ENCODE measurements around the gene KIF26A. TPM values are rescaled to one million over a fixed set of nuclear protein-coding genes. Genes with fewer than 3 reads are reported as not detected.

The KIF26A gene
- total and polyA plus RNA-seq, 2 of the 13 experiments (the other 11 are each of a cell fraction or from before 2014, with no cell fraction given) = not detected

- TF ChIP-seq, protein P1, sequence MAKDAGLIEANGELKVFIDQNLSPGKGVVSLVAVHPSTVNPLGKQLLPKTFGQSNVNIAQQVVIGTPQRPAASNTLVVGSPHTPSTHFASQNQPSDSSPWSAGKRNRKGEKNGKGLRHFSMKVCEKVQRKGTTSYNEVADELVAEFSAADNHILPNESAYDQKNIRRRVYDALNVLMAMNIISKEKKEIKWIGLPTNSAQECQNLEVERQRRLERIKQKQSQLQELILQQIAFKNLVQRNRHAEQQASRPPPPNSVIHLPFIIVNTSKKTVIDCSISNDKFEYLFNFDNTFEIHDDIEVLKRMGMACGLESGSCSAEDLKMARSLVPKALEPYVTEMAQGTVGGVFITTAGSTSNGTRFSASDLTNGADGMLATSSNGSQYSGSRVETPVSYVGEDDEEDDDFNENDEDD (CRISPR knock-in tag; IDR thresholded peaks at IDR 0.05; ENCODE audit: borderline replicate concordance) = no peak
- TF ChIP-seq MLXIP (CRISPR knock-in tag; IDR thresholded peaks at IDR 0.05; ENCODE audit: borderline replicate concordance) = no peak
Observed at GRCh38 chr14:104104076-104104901, 34.1 kb upstream of the KIF26A start (continued).

DNA sequence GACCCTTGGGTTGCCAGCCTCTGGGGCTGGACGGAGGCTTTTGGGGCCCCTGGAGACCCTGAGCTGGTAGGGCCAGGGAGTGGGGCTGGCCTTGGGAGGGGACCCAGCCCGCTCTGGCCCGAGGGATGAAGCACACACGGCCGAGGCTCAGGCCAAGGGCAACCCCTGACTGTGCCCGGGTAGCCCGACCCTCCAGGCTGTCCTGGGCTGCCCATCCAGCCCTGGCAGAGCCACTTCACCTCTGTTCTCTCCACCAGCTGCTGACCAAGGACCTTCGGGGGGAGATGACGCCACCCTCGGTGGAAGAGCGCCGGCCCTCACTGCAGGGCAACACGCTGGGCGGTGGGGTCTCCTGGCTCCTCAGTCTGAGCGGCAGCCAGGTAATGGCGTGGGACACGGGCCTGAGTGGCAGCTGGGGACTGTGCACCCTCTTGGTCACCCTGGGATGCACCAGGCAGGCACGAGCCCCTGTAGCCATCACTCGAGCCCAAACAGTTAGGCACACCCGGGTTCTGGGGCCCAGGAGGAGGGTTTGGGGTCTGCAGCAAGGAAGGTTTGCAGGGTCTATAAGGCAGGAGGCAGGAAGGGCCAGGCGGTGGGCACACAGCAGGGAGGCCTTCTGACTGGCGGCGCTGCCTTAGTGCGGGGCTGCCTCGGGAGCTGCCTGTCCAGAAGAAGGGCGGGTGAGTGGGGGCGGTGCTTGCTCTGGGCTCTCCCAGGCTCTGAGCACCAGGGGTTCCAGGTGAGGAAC lies 33.1 kb upstream of the KIF26A start:
- Histone ChIP-seq H3K9ac (ENCODE audit: insufficient read depth, low read depth, low read length) (no peak overlapping the region), H3K4me3 (replicated peaks in 1 of 3; ENCODE audit: insufficient read depth in 1 of 3, low read depth in 2 of 3, low read length in 3 of 3) (no peak overlapping the region), H3K4me2 (ENCODE audit: low read depth, low read length) (no peak overlapping the region), H4K20me1 (ENCODE audit: insufficient read depth, low read length) (no peaks in the 10 kb centered on the region), H3K36me3 (replicated peaks in 1 of 2; ENCODE audit: control insufficient read depth in 1 of 2, insufficient read depth in 2 of 2, low read length in 2 of 2) (no peaks in the 10 kb centered on the region), H3K9me3 (ENCODE audit: low read length) (no peaks in the 10 kb centered on the region), H3K27ac (ENCODE audit: extremely low read length, insufficient read depth, low read length) (no peak overlapping the region), H2AFZ (ENCODE audit: low read length) (no peak overlapping the region), H3K27me3 (ENCODE audit: control insufficient read depth in 1 of 2, insufficient read depth in 2 of 2, low read length in 2 of 2) (peaks cover 9 to 35% of the 10 kb centered on the region in 2 experiments), H3K79me2 (ENCODE audit: insufficient read depth, low read length) (no peaks in the 10 kb centered on the region), H3K4me1 (ENCODE audit: insufficient read depth, low read length) (no peaks in the 10 kb centered on the region)
- no peak for ATAC-seq
- no TSS peak for BruUV-seq (replicated peaks)
- FAIRE-seq = no peak
- in situ Hi-C loops (cut with HindIII; ENCODE audit: extremely low pct_ligation_motif_present, low pct_unique_long_range_greater_than_20kb) = no loop called here
- ChIA-PET POLR2A (no interaction called here), CTCF (ENCODE audit: low intra/inter-chr PET ratio, low total read pairs) (no interaction called here)
- intact Hi-C loops (cut with micrococcal nuclease; ENCODE audit: unreplicated experiment) = no loop called here
- WGBS (ENCODE audit: low lambda C conversion rate) = no CpG with 5 or more reads among the region's 27 CpGs
- DNase-seq (ENCODE audit: low spot score) = no peak
- TF ChIP-seq CEBPZ (IDR thresholded peaks at IDR 0.05; ENCODE audit: low read length) (no peak), CAMTA2 (CRISPR knock-in tag; IDR thresholded peaks at IDR 0.05; ENCODE audit: borderline replicate concordance) (no peak), ZNF772 (CRISPR knock-in tag; IDR thresholded peaks at IDR 0.05) (no peak), MLLT10 (CRISPR knock-in tag; IDR thresholded peaks at IDR 0.05) (no peak), MYNN (CRISPR knock-in tag; IDR thresholded peaks at IDR 0.05; ENCODE audit: low read depth) (no peak), ZNF577 (CRISPR knock-in tag; IDR thresholded peaks at IDR 0.05; ENCODE audit: borderline replicate concordance, low read depth) (no peak), ZNF883 (CRISPR knock-in tag; IDR thresholded peaks at IDR 0.05; ENCODE audit: not compliant biosample characterization) (no peak), DDIT3 (CRISPR knock-in tag; IDR thresholded peaks at IDR 0.05) (no peak), ZNF768 (CRISPR knock-in tag; IDR thresholded peaks at IDR 0.05) (no peak), ZNF580 (CRISPR knock-in tag; IDR thresholded peaks at IDR 0.05; ENCODE audit: borderline replicate concordance, low read depth) (no peak)

All from HepG2 (cell line).